Activated gamma-delta T cell treated with anti-CD3 and anti-CD28 coated beads, Interleukin-2, amount 50 U/mL, for 16 hours (primary cell): ENCODE results near the gene OCRL.

Experiments used
- DNase-seq: peaks from one replicate; pipeline ENCODE4 v3.0.0-alpha.2; 2020; ENCODE audit warnings: low read depth

OCRL gene

DNA sequence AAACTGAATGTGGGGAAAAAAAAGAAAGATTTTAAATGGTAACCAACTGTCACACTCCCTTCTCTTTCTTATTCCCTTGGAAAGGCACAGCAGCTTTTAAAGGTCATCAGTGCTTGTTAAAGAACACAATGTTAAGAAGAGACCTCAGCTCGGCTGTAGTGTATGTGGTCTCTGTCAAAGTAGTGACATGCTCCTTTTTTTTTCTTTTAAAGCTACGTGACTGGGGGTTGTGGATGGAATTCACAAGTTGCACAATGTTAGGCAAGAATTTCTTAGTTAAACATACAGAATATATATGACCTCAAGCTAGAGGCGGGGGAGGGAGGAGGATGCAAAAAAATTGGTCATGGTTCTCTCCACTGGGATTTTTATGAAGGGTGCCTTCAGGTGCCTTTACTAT, 45.6 kb downstream of the OCRL start:
- no peak for DNase-seq

GRCh38 chrX:129586446-129586845, 46.4 kb downstream of the OCRL start:
- DNase-seq = no peak

- DNase-seq = no peak
Measured at GRCh38 chrX:129590596-129590995, 50.5 kb downstream of the OCRL start.

GRCh38 chrX:129593137-129593536, 53.1 kb downstream of the OCRL start:
- DNase-seq = no peak

- no peak for DNase-seq
Measured at GRCh38 chrX:129594781-129595180, 54.7 kb downstream of the OCRL start.

DNA sequence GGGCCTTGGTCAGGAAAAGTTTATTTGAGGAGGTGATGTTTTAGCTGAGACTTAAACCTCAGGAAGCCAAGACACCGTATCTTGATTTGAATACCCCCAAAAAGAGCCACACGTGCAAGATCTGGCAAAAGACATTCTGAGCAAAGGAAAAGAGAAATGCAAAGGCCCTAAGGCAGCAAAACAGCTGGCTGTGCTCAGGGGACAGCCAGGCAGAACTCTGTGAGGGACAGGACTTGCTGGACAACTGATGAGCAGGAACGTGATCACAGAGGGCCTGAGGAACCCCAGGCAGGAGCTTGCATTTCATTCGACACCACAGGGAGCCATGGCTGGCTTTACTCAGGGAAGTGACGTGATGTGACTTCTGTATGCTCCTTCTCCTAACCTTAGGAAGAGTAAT, 56.0 kb downstream of the OCRL start:
- DNase-seq = no peak

- DNase-seq = no peak
Measured at GRCh38 chrX:129597905-129598304, 57.8 kb downstream of the OCRL start.

GRCh38 chrX:129599499-129599898, 59.4 kb downstream of the OCRL start:
- DNase-seq = no peak

GRCh38 chrX:129599996-129600395, 59.9 kb downstream of the OCRL start:
- DNase-seq = no peak

GRCh38 chrX:129600981-129601424, 60.9 kb downstream of the OCRL start:
- no peak for DNase-seq

DNA sequence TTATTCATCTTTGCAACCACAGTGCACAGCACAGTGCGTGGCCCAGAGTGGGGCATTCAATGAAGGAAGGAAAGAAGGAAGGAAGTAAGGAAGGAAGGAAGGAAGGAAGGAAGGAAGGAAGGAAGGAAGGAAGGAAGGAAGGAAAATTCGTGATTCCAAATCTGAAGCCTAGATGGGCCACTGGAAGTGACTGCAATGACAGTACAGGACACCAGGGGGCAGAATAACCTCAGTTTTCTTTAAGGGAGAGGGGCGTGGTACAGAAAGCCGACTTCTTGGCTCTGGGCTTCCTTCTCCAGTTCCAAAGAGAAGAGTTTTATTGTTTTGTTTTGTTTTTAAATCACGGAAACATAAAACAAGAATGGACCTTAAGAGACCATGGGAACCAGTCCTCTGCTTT, 66.9 kb downstream of the OCRL start:
- peak; percentile 43 for DNase-seq

DNA sequence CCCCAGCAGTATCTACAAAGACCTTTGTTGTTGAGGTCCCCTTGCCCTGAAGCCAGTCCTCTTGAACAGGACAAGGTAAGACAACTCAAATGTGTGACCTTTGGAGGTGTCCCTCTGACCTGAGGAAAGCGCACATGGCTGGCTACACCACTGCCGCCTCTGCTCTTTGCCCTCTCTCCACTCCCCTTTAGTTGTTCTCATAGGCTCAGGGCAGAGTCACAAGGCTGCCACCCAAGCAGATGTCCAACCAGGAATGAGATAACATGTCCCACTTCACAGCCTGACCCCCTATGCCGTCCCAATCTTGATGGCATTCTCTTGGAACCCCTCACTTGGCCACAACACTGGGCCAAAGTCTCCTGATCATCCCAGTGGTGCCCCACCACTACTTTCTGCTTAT, 68.4 kb downstream of the OCRL start:
- no peak for DNase-seq

- no peak for DNase-seq
Measured at GRCh38 chrX:129609395-129609794, 69.3 kb downstream of the OCRL start.

- no peak for DNase-seq
Measured at GRCh38 chrX:129612396-129612795, 72.3 kb downstream of the OCRL start.

- DNase-seq = no peak
Measured at GRCh38 chrX:129613596-129613995, 73.5 kb downstream of the OCRL start.

- no peak for DNase-seq
Measured at GRCh38 chrX:129614481-129615255, 74.6 kb downstream of the OCRL start.

DNA sequence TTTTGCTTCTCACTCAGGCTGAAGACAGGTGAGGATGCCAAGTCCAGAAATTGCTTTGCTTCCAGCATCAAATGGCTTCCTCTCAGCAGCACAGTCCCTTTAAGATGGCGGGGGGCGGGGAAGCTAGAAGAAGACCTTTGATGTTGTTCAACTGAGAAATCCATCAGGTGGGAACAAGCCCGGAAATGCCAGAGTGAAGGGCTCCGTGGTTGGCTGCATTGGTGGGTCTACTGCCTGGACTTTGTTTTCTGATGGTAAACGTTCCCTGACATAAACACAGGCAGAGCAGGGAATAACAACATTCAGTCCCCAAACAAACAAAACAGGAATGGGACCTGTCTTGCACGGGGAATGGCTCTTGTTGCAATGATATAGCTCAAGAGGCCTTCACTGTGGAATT, 77.4 kb downstream of the OCRL start:
- DNase-seq = no peak

DNA sequence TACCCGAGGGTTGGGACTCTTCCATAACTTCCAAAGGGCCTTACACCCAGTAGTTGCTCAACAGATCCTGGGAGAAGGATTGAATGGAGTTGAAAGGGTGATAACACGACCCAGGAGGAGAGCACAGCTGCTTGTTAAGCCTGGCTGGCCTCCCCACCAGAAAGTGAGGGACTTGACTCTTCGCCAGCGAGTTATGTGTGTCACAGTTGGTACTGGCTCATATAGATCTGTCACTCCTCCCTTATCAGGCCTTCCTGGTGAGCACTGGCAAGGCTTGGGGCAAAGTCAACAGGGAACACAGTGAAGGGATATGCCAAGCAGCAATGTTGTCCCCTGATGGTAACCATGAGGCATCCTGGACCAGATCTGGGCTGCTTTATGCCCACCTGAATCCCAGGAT, 78.9 kb downstream of the OCRL start:
- no peak for DNase-seq

GRCh38 chrX:129622757-129623301, 82.8 kb downstream of the OCRL start:
- no peak for DNase-seq

DNA sequence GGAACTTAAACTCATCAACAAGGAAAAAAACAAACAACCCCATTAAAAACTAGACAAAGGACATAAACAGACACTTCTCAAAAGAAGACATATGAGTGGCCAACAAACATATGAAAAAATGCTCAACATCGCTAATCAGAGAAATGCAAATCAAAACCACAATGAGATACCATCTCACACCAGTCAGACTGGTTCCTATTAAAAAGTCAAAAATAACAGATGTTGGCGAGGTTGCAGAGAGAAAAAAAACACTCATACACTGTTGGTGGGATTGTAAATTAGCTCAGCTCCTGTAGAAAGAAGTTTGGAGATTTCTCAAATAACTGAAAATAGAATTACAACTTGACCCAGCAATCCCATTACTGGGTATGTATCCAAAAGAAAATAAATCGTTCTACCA, 86.0 kb downstream of the OCRL start:
- DNase-seq = no peak

DNA sequence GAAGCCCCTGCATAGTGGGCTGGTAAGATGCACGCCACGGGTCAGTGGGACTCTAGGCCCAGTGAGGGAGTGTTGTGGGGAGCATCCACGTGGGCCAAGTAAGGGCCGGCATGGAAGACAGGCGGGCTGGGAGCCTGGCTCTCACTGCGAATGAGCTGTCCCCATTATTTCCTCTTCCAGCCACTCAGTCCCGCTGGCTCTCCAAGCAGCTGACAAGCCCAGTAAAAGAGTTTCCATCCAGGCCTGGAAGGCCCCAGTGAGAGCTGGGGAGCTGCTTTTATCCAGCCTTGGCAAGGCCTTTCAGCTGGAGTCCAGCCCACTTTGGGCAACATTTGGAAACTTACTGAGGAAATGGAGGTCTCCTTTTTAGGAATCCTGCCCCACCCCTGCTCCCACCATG, 89.8 kb downstream of the OCRL start:
- DNase-seq = no peak

GRCh38 chrX:129631849-129632248, 91.8 kb downstream of the OCRL start:
- DNase-seq = no peak

GRCh38 chrX:129632443-129632842, 92.4 kb downstream of the OCRL start:
- no peak for DNase-seq

DNA sequence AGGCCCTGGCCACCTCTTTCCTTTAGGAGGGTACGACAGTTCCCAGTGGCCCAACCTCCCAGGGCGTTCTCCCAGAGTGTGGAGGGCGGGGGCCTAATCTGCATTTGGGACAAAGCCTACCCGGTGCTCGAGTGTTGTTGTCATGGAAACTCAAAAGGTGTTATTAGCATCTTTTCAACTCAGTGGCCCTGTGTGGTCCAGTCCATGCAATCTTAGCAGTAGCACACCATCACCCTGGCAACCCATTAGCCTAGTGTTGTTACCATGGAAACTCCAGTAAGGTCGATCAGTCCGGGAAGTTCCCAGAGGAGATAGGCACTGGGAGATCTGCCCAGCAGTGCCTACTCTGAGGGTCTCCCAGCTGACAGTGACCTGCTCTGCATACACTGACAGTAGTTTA, 94.5 kb downstream of the OCRL start:
- no peak for DNase-seq
